HG02588 (cell line): ENCODE data around the gene ZNF235.
"Not testable (repeated sequence)": the region's sequence is repeated elsewhere in the genome, so short reads cannot be mapped to it uniquely, and the experiment has no call there.

ENCODE experiments used
- ATAC-seq: cut with Tn5 transposase; IDR thresholded peaks from one replicate; pipeline ENCODE4 v1.9.1; 2021; ENCODE audit warnings: mild to moderate bottlenecking, moderate library complexity; ENCODE audit not compliant: unreplicated experiment

The ZNF235 gene

DNA sequence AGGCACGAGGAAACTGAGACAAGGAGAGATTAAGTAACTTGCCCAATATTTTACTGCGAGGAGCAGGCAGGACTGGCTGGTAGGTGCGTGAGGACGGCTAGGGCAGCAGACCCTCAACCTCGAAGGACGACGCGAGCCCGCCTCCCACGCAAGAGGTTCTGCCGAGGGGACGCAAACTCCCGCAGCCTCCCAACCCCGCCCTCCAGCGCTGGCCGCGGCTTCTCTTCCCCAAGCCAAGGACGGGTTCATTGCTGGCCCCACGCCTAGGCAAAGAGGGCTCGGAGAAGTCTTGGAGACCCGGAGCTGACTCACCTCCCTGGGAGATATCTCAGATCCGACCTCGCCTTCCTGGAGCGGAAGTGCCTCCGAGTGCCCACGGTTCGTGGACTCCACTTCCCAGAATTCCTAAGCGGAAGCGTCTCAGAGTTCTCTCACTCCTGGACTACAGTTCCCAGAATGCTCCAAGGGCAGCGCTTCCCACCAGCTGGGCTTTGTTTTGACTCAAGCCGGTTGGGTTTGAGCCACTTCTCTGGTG is at the start of gene ZNF235:
TSS of gene ZNF235 (minus strand) at position 367 of the 535 bp plus-strand sequence. CDS start 1,621 bp downstream, outside the sequence.
- ATAC-seq, result peak; percentile 89

DNA sequence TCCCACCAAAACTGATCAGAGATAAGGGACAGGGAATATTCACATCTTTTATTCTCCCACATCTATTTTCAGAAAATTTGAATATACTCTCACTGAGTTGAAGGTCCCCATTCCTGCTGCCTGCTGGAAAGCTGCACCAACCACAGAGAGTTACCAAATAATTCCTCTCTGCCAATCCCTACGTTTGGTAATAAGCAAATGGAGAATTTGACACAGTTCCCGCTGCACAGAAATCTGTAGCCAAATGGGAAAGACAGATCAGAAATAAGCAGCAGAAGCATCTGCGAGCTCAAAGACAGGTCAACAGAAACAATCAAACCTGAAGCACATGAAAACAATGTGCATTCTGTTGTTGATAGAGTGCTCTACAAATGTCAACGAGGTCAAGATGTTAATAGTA is 41.7 kb upstream of the ZNF235 start:
- no peak for ATAC-seq

DNA sequence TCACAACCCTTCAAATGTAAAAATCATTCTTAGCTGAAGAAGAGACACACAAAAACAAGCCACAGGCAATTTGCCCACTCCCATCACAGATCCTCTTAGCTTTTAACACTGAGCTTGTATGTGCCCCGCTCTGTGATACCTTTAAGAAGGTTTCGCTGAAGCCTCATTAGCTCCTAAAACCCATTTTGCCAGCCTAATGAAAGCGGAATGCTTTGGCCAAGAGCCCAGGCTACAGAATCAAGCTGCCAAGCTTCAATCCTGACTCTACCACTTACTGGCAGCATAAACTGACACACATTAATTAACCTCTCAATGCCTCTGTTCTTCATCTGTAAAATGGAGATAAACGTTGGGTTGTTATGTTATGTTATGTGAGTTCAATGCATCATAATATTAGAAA is 41.1 kb upstream of the ZNF235 start:
- ATAC-seq, result no peak

- ATAC-seq, result no peak
Measured at GRCh38 chr19:44344255-44344654, 39.4 kb upstream of the ZNF235 start.

DNA sequence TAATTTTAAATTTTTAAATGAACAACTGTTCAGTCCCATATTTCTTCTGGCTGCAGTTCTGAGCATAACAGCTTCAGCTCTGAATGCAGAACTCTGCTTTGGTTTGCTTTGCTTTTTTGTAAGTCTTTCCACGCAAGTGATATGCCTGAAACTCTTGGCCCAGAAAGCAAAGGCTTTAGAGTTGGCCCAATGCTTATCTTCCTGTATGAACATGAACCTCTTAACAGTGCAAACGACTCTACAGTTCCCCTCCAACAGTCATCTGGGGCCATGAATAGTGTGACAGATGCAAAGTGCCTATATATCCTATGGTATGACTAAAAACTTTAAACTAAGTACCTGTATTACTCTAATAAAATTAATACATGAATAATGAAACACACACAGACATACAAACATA is 37.0 kb upstream of the ZNF235 start:
- no peak for ATAC-seq

DNA sequence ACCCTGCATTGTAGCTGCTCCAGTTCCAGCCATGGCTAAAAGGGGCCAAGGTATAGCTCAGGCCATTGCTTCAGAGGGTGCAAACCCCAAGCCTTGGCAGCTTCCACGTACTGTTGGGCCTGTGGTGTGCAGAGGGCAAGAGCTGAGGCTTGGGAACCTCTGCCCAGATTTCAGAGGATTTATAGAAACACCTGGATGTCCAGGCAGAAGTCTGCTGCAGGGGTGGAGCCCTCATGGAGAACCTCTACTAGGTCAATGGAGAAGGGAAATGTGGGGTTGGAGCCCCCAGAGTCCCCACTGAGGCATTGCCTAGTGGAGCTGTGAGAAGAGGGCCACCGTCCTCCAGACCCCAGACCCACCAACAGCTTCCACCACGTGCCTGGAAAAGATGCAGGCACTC is 29.8 kb upstream of the ZNF235 start:
- not testable (repeated sequence) for ATAC-seq

DNA sequence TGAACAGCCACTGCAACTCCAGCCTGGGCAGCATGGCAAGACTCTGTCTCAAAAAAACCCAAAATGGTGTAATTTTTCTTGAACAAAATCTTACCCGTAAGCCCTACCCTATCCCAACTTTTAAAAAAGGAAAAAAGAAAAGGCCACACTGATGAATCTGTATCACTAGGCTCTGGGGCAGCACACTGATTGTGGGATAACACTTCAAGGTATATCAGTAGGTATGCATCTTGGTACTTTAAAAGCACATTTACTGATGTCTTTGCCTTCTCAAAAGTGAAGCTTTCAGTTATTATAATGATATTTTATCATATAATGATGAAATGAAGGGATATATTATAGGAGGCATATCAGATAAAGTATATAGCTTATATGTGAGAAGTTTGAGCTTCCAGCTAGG is 27.3 kb upstream of the ZNF235 start:
- ATAC-seq, result no peak

- ATAC-seq, result no peak
Measured at GRCh38 chr19:44315883-44316282, 11.1 kb upstream of the ZNF235 start.

- no peak for ATAC-seq
Measured at GRCh38 chr19:44313231-44313630, 8.4 kb upstream of the ZNF235 start.

DNA sequence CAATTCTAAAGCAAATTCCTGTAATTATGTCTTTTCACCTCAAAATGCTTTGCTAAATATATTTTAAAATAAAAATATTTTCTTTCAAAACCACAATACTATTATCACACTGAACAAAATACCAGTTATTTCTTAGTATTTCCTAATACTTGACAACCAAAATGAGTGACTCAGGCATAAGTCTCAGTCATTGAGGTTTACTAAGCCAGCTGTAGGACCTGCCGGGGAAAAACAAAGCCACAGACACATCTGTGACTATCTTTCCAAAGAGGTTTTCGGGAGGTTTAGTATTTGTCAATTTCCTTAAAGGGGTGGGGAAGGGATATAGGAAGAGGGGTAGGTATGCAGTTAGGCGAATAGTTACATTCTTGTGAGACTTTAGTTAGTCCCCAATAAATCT is 3.2 kb upstream of the ZNF235 start:
- no peak for ATAC-seq

DNA sequence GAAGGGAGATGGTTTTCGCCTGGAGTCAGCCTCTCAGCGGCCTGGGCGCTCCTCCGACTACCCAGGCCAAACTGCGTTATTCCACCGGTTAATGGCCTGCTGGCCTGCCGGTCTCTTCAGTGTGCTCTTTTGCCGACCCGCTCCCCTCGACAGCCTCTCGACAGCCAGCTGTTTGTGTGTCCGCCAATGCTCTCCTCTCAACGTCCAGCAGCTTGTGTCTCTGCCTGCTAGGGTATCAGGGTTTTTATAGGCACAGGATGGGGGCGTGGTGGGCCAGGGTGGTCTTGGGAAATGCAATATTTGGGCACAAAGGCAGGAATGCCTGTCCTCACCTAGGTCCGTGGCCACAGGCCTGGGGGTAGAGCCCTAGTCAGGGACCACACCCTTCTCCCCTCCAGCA is 1.5 kb upstream of the ZNF235 start:
- ATAC-seq, result no peak

DNA sequence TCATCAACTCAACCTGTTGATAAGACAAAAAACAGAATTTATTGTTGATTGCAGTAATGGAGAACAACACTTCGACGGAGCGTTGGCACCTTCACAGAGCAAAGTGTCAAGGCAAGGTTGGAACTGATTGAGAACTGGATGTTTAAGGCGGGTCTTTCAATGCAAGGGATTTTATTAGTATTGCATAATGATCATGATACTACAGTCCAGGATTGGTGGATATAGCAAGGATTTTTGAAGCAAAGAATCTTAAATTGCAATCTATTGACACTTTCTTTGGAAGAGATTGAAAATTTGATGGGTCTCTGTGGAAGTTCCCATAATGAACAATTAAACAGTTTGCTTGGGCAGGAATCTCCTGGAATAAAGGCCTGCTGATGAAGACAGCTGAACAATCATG is 632 bp upstream of the ZNF235 start:
- ATAC-seq, result no peak

DNA sequence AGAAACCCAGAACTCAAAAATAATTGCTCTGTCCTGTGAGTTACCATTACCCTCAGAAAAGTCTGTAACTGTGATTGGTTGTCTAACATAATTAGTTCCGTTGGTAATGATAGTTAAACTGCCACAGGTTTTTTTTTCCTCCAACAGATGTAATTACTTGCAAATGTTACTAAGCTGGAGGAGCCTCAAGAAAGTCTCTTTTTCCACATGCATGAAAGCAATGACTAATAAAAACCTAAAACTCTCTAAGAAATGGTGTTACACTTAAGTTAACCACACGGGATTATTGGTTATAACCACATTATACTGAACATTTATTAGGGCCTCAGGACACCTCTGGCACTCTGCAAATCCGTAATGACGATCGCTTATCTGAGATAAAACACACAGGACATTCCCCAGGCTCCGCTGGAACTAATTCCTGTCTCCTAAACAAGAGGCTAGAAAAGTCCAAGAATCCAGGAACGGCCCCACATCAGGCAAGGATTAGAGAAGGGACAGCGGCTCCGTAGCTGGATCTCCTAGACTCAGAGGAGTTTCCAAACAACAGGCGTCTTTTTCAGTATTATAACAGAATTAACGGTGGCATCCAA is 753 bp downstream of the ZNF235 start:
- ATAC-seq, result no peak

DNA sequence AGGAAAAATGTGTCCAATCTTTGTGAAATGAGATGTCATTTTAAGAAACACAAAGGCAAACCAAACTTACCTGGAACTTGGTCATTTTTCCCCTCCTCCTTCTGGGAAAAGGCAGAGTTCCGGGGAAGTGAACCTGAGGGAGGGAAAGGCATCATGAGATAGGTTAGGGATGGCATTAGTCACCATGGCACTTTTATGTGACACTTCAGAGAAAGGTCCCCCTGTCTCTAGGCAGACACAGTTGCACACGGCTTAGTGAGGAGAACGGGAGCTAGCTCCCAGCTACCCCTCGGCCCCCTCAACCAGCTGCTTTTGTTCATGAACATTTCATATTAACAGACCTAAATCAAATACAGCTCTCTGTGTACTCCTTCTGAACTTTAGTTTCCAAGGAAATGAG is 1.5 kb downstream of the ZNF235 start:
- ATAC-seq, result no peak

DNA sequence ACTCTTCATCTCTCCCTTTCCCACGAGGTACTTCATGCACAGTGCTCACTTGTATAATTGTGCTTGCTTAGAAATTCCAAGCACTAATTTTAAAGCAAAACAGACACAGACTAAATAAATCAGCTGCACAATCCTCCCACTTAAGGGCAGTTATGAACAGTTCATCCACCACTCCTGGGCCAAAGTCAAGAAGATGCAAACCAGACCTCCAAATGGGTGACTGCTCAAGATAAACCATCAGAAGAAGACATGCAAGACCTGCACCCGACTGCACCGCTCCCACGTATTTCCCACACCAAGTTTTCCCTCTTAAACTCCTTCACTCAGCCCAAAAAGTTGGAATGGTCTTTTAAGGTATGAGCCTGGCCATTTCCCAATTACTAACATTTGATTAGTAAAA is 19.9 kb downstream of the ZNF235 start:
- ATAC-seq, result no peak

DNA sequence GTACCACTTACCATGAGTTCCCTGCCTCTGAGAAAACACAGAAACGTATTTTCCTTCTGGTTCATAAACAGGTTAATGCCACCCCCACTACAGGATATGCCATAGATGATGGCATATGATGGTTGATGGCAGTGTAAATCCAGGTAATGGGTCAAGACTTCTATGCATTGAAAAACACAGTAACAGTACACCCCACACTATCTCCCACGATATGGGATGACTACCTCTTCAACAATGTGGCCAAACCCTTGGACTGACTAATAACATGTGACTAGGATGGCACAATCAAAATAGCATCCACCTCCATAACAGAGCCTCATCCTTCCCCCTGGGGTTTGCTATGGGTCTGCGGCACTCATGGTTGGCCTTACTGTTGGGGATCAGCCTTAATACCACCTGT is 22.0 kb downstream of the ZNF235 start:
- ATAC-seq, result no peak

- no peak for ATAC-seq
Measured at GRCh38 chr19:44280916-44281315, 23.9 kb downstream of the ZNF235 start.

- ATAC-seq, result no peak
Measured at GRCh38 chr19:44278181-44278690, 26.6 kb downstream of the ZNF235 start.

GRCh38 chr19:44277331-44277730 is 27.5 kb downstream of the ZNF235 start:
- ATAC-seq, result no peak

- no peak for ATAC-seq
Measured at GRCh38 chr19:44260695-44261446, 44.0 kb downstream of the ZNF235 start.

DNA sequence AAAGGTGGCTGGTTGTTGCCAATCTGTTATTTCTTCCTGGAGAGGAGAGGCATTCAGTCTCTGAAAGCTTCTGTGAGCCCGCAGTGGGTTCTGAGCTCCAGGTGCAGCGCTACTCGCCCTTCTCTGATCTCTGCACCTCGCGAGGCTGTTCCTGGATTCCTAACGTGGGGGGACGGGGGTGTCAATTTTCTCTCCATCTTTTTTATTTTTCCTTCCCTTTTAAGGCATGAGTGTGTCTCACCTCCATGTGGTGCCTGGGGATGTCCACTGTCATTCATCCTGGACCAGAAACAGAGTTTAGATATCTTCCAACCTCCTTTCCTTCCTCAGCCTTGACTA is 44.5 kb downstream of the ZNF235 start:
- no peak for ATAC-seq

DNA sequence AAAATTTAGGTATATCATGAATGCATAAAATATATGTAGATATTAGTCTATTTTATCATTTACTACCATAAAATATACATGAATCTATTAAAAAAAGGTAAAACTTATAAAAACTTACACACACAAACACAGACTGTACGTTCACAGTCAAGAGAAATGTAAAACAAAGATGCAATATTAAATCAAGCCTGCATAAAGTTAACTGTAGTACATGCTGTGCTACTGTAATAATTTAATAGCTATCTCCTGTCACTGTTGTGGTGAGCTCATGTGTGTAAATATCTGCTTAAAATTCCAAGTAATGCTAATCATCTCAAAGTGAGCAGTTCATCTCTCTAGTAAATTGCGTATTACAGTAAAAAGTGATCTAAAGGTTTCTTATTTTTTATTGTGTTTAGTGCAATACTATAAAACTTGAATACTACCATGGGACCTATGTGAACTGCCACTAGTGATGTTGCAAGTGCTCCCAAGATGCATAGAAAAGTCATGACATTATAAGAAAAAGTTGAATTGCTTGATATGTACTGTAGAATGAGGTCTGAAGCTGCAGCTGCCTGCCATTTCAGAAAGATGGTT is 45.9 kb downstream of the ZNF235 start:
- ATAC-seq, result no peak
